COR-L47 (cell line): ENCODE measurements around the gene SCYL1.

ENCODE experiments used
- DNase-seq: peaks from one replicate; lab custom pipeline; 2025; lab: John Stamatoyannopoulos, UW

SCYL1 gene

GRCh38 chr11:65493367-65494176, 31.3 kb upstream of the SCYL1 start:
- no peak for DNase-seq

- no peak for DNase-seq
These were observed 28.4 kb upstream of the SCYL1 start for GRCh38 chr11:65496304-65497140.

- peak; percentile 99 for DNase-seq
These were observed 27.5 kb upstream of the SCYL1 start for GRCh38 chr11:65497141-65498041.

- peak; percentile 43 for DNase-seq
These were observed 26.7 kb upstream of the SCYL1 start for GRCh38 chr11:65498042-65498726.

- no peak for DNase-seq
These were observed 26.2 kb upstream of the SCYL1 start for GRCh38 chr11:65498727-65498976.

- peak; percentile 94 for DNase-seq
These were observed 25.7 kb upstream of the SCYL1 start, which contains the start of gene MALAT1 for GRCh38 chr11:65498977-65499712. MALAT1 (plus strand) TSS chr11:65499045.

- no peak for DNase-seq
These were observed 25.0 kb upstream of the SCYL1 start for GRCh38 chr11:65499713-65500386.

GRCh38 chr11:65500387-65501185, 24.3 kb upstream of the SCYL1 start:
- no peak for DNase-seq

GRCh38 chr11:65501186-65501471, 23.8 kb upstream of the SCYL1 start:
- DNase-seq = no peak

- DNase-seq = no peak
These were observed 23.2 kb upstream of the SCYL1 start for GRCh38 chr11:65501472-65502273.

- DNase-seq = no peak
These were observed 22.7 kb upstream of the SCYL1 start for GRCh38 chr11:65502274-65502554.

- DNase-seq = no peak
These were observed 22.1 kb upstream of the SCYL1 start for GRCh38 chr11:65502555-65503367.

GRCh38 chr11:65503368-65503948, 21.4 kb upstream of the SCYL1 start:
- DNase-seq = no peak

GRCh38 chr11:65503949-65504673, 20.8 kb upstream of the SCYL1 start:
- DNase-seq = no peak

GRCh38 chr11:65504674-65505465, 20.0 kb upstream of the SCYL1 start:
- no peak for DNase-seq

GRCh38 chr11:65505466-65506289, 19.2 kb upstream of the SCYL1 start:
- DNase-seq = no peak
